HG03139 (cell line): ENCODE data around the gene ELANE.
"Not testable (repeated sequence)": the region's sequence is repeated elsewhere in the genome, so short reads cannot be mapped to it uniquely, and the experiment has no call there.

Source experiments
- ATAC-seq: cut with Tn5 transposase; IDR thresholded peaks from one replicate; pipeline ENCODE4 v1.9.1; 2021; ENCODE audit not compliant: unreplicated experiment

The ELANE gene

DNA sequence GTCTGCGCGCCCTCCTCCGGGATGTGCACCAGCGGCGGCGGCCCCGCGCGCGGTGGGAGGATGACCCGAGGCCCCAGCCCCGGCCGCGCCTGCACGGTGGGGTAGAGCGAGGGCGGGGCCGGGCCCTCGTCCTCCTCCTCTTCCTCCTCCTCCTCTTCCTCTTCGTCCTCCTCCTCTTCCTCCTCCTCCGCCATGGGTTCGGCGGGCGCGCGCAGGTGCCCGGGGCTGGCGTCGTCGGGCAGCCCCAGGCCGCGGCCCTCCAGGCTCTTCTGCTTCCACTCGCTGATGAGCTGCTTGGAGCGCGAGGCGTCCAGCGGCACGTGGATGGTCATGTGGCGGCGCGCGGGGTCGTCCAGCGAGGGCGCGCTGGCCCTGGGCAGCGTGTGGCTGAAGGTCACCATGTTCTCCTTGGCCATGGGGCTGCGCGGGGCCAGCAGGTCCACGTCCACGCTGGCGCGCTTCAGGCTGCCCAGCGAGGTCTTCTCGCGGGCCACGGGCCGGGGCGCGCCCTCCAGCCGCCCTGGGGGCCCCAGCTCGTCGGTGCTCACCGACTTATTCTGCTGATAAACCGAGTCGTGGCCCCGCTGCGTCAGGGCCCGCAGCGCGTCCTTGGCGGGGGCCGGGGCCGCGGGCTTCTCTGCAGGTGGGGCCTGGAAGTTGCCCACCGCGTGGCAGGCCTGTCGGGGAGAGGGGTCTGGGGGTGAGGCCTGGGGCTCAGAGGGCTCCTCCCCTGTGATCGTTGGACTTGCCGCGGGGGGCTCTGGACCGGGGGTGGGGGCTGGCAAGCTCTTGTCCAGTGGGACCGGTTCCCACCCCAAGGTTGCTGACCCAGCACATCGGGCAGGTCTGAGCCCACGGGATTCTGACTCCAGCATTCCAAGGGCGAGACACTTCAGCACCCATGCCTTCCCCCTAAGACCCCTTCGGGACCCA, 38.6 kb upstream of the ELANE start:
- no peak for ATAC-seq

GRCh38 chr19:814152-815078, 37.7 kb upstream of the ELANE start:
- no peak for ATAC-seq

- no peak for ATAC-seq
Measured at GRCh38 chr19:815079-815774, 36.9 kb upstream of the ELANE start.

DNA sequence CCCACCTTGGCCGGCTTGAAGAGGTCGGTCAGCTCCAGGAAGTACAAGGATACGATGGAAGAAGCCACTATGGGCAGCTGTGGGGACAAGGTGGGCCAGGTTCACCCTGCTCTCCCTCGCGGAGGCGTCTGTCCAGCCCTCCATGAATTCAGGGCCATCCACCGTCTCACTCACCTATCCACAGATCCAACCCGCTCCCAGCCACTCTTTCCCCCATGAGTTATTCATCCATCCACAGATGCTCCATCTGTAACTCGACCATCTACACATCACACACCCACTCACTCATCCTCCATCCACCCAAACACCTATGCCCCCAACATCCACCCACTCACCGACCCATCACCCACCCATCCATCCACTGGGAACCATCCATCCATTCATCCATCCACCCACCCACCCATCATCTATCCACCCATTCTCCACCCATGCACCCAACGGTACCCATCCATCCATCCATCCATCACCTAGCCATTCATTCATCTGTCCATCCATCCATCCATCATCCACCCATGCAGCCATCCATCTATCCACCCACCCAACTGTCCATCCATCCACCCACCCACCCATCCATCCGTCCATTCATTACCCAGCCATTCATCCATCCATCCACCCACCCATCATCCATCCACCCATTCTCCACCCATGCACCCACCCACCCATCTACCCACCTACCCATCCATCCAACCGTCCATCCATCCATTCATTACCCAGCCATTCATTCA, 36.2 kb upstream of the ELANE start:
- no peak for ATAC-seq

GRCh38 chr19:816500-816857, 35.6 kb upstream of the ELANE start:
- no peak for ATAC-seq

DNA sequence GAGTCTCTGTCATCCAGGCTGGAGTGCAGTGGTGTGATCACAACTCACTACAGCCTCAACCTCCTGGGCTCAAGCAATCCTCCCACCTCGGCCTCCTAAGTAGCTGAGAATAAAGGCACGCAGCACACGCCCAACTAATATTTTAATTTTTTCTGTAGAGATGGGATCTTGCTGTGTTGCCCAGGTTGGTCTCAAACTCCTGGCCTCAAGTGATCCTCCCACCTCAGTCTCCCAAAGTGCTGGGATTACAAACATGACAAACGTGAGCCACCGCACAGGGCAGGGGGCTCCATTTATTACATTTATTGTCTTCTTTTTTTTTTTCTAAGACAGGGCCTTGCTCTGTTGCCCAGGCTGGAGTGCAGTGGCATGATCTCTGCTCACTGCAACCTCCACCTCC, 31.9 kb upstream of the ELANE start:
- not testable (repeated sequence) for ATAC-seq

DNA sequence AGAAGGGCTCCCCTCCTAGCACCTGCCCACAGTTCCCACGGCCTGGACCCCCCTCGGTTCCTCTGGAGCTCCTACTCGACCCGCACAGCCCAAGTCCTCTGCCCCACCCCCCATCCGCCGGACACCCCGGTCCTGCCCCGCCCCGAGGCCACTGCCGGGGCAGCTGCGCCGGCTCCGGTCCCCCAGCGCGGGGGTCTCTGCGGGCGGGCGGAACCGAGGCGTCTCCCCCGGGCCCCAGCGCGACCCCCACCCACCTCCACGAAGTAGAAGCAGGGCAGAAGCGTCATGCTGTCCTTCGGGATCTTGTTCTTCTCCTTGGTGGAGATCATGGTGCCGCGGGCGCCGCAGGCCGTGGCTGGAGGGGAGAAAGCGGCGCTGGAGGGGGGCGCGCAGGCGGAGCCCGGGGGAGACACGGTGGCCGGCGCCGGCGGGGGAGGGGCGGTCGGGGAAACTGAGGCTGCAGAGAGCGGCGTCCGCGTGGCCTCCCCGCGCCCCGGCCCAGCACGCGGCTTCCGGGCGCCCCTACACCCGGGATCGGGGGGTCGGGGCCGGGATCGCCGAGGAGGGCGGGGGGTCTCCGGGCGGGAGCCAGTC, 30.8 kb upstream of the ELANE start:
- ATAC-seq = no peak

GRCh38 chr19:821825-822503, 30.1 kb upstream of the ELANE start, which contains the start of gene PLPPR3:
Gene PLPPR3 (minus strand): TSS chr19:821955. CDS start chr19:821559, 396 bp downstream.
- no peak for ATAC-seq

DNA sequence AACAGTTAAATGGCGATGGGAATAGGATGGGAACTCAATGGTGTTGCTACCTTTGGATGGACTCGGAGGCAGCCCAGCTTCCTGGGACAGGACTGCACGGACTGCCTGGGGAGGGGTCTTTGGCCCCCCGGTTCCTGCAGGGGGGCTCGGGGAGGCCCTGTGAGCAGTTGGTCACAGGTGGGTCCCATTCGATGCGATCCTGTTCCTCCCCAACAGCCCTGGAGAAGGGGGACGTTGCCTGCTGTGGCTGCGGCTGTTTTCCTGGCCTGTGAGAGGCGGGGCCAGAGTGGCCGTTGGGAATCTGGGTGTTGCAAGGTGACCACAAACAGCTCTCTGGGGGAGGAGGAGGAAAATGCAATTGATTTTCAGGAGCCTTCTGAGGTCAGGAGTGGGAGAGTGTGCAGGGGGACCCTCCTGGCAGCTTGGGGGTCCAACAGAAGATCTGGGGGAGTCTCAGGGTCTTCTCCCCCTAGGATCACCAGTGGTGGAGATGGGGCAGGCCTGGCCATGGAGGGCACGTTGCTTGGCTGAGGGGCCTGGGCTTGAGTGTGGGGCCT, 28.5 kb upstream of the ELANE start:
- ATAC-seq = no peak

GRCh38 chr19:824885-825284, 27.2 kb upstream of the ELANE start:
- ATAC-seq = no peak

DNA sequence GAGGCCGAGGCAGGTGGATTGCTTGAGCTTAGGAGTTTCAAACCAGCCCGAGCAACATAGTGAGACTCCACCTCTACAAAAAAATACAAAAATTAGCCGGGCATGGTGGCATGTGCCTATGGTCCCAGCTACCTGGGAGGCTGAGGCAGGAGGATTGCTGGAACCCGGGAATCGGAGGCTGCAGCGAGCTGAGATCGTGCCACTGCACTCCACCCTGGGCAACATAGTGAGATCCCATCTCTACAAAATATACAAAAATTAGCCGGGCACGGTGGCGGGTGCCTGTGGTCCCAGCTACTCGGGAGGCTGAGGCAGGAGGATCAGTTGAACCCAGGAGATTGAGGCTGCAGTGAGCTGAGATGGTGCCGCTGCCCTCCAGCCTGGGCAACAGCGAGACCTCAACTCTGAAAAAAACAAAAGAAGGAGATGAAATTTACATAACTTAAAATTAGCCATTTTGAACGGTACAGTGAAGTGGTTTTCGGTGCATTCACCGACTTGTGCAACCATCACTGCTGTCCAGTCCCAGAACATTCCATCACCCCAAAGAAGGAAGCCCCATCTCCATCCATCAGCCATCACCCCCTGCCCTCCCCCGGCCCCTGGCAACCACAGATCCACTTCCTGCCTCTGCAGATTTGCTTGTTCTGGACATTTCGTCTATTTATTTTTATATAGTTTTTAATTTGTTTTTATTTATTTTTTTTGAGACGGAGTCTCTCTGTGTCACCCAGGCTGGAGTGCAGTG, 26.0 kb upstream of the ELANE start:
- no peak for ATAC-seq

- ATAC-seq = no peak
Measured at GRCh38 chr19:827314-827709, 24.8 kb upstream of the ELANE start.

- ATAC-seq = no peak
Measured at GRCh38 chr19:827710-828321, 24.3 kb upstream of the ELANE start, which contains the start of gene AZU1. Gene AZU1 (plus strand): TSS chr19:827837. CDS start chr19:827847, 10 bp downstream.

GRCh38 chr19:829129-829758, 22.9 kb upstream of the ELANE start:
- ATAC-seq = no peak

GRCh38 chr19:831407-832369, 20.4 kb upstream of the ELANE start:
- ATAC-seq = no peak

DNA sequence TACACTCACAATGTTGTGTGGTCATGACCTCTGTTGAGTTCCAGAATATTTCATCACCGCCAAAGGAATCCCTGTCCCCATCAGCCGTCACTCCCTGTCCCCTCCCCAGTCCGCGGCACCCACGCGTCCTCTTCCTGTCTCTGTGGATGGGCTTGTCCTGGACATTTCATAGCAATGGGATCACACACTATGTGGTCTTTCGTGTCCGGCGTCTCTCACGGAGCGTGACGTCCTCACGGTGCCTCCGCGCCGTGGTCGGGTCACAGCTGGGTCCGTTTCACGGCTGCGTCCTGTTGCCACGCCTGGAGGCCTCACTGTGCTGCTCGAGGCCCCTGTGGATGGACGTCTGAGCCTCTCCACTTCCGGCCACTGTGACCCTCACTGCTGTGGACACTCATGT, 17.9 kb upstream of the ELANE start:
- ATAC-seq = no peak
